GM12801 (cell line): ENCODE measurements around the gene DPYSL4.

Source experiments
- TF ChIP-seq, protein P1 (sequence below): IDR thresholded peaks from one replicate; pipeline ENCODE4 v1.5.1; 2011; ENCODE audit warnings: control low read depth; ENCODE audit not compliant: insufficient read length; ENCODE audit errors: extremely low read depth

The DPYSL4 gene

GRCh38 chr10:132249824-132250375 is 63.2 kb downstream of the DPYSL4 start:
- TF ChIP-seq, protein P1, sequence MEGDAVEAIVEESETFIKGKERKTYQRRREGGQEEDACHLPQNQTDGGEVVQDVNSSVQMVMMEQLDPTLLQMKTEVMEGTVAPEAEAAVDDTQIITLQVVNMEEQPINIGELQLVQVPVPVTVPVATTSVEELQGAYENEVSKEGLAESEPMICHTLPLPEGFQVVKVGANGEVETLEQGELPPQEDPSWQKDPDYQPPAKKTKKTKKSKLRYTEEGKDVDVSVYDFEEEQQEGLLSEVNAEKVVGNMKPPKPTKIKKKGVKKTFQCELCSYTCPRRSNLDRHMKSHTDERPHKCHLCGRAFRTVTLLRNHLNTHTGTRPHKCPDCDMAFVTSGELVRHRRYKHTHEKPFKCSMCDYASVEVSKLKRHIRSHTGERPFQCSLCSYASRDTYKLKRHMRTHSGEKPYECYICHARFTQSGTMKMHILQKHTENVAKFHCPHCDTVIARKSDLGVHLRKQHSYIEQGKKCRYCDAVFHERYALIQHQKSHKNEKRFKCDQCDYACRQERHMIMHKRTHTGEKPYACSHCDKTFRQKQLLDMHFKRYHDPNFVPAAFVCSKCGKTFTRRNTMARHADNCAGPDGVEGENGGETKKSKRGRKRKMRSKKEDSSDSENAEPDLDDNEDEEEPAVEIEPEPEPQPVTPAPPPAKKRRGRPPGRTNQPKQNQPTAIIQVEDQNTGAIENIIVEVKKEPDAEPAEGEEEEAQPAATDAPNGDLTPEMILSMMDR = no peak

GRCh38 chr10:132250481-132251475 is 64.0 kb downstream of the DPYSL4 start:
- TF ChIP-seq, protein P1 = no peak

DNA sequence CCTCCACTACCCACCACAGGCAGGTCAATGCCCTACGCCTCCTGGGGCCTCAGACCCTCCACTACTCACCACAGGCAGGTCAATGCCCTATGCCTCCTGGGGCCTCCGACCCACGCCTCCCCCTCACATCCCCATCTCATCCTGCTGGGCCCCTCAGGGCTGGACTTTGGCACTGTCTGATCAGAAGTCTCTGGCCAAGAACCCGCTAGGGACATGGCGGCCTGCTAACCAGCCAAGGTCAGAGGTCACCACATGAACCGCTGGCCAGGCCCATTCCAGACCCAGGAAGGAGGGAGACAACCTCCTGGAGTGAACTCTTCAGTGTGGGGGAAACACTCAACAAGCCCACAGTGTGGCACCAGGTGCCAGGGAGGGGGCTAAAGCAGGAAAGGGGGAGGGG is 65.2 kb downstream of the DPYSL4 start:
- TF ChIP-seq, protein P1 = no peak

DNA sequence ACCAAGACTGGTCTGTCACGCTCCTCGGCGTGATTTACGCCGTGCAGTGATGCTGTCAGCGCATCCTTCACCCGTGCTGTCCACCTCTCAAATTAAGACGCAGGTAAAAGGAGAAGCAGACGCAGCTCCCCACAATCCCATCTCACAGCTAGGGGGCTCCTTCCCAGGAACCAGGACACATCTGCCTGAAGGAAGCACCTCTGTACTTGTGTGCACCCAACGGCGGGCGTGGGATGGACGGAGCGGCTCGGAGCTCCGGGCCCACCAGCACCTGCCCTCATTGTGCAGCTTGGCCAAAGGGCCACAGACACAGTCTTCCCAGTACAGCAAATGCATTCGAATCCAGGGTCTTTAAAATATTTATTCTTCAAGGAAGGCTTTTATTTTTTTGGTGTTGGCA is 65.7 kb downstream of the DPYSL4 start:
- TF ChIP-seq, protein P1 = no peak

GRCh38 chr10:132253092-132253687 is 66.4 kb downstream of the DPYSL4 start:
- TF ChIP-seq, protein P1 = no peak

- TF ChIP-seq, protein P1 = no peak
Observed at GRCh38 chr10:132254841-132255240, 68.1 kb downstream of the DPYSL4 start.
